GM10266 (cell line): ENCODE data around the gene EXOC3.

Experiments used
- DNase-seq: peaks from one replicate; pipeline ENCODE4 v3.0.0; 2012; ENCODE audit errors: extremely low spot score
- TF ChIP-seq, protein P1 (sequence below): IDR thresholded peaks from 2 replicates; pipeline ENCODE4 v1.5.1; 2012; ENCODE audit warnings: mild to moderate bottlenecking, low read depth; ENCODE audit not compliant: control insufficient read depth, insufficient read depth; ENCODE audit errors: missing control alignments

The EXOC3 gene

GRCh38 chr5:514101-514485 is 71.1 kb downstream of the EXOC3 start:
- DNase-seq, result no peak
- TF ChIP-seq, protein P1, sequence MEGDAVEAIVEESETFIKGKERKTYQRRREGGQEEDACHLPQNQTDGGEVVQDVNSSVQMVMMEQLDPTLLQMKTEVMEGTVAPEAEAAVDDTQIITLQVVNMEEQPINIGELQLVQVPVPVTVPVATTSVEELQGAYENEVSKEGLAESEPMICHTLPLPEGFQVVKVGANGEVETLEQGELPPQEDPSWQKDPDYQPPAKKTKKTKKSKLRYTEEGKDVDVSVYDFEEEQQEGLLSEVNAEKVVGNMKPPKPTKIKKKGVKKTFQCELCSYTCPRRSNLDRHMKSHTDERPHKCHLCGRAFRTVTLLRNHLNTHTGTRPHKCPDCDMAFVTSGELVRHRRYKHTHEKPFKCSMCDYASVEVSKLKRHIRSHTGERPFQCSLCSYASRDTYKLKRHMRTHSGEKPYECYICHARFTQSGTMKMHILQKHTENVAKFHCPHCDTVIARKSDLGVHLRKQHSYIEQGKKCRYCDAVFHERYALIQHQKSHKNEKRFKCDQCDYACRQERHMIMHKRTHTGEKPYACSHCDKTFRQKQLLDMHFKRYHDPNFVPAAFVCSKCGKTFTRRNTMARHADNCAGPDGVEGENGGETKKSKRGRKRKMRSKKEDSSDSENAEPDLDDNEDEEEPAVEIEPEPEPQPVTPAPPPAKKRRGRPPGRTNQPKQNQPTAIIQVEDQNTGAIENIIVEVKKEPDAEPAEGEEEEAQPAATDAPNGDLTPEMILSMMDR, result no peak

DNA sequence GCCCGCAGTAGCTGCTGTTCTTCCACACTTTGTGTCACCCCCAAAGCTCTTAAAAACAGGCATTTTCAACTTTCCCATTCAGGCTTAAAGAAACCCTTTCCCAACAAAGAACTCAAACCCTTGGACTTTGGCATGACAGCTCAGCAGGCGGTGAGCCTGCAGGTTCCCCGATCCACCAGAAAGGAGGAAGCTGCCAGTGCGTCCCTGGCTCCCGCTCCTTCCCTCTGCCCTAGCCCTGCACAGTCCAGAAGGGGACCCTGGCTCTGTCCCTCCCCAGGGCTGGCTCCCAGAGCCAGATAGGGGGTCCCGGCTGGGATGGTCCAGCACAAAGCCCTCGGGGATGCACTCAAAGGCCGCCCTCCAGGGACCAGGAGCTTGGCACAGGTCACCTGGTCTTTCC is 71.7 kb downstream of the EXOC3 start:
- DNase-seq, result no peak
- TF ChIP-seq, protein P1, result no peak

GRCh38 chr5:515273-515836 is 72.4 kb downstream of the EXOC3 start:
- DNase-seq, result no peak
- TF ChIP-seq, protein P1, result no peak

GRCh38 chr5:516338-516925 is 73.5 kb downstream of the EXOC3 start:
- TF ChIP-seq, protein P1, result no peak
- no peak for DNase-seq
